HepG2 (cell line): ENCODE results near the gene EIF2B1. TPM values are rescaled to one million over a fixed set of nuclear protein-coding genes. Genes with fewer than 3 reads are reported as not detected.

Experiments used
- ATF3 ChIP-seq: sonication (generic); formaldehyde crosslinking; IDR thresholded peaks from 2 replicates; pipeline ENCODE4 v1.4.0; 2020; ENCODE audit warnings: missing genetic modification reagents
- CEBPZ ChIP-seq: IDR thresholded peaks from 2 replicates; pipeline ENCODE4 v1.6.1; 2012; ENCODE audit warnings: low read length, improper control_type of control experiment
- ELF3 ChIP-seq: IDR thresholded peaks from 2 replicates; pipeline ENCODE4 v1.6.1; 2016; ENCODE audit warnings: missing genetic modification reagents, missing compliant biosample characterization
- GABPB1 ChIP-seq: IDR thresholded peaks from 2 replicates; pipeline ENCODE4 v1.6.1; 2016; ENCODE audit warnings: mild to moderate bottlenecking, missing genetic modification reagents, moderate library complexity, missing compliant biosample characterization
- JUND ChIP-seq: sonication (generic); formaldehyde crosslinking; IDR thresholded peaks from 2 replicates; pipeline ENCODE4 v1.8.0; 2022; ENCODE audit warnings: mild to moderate bottlenecking, missing genetic modification reagents
- KLF16 ChIP-seq, 2 experiments: sonication (generic) in 1 of 2; formaldehyde crosslinking in 1 of 2; IDR thresholded peaks; 2 replicates each; pipeline versions ENCODE4 v1.6.1 to v1.8.0; 2016 to 2023; ENCODE audit warnings: missing genetic modification reagents in 2 of 2, missing compliant biosample characterization in 1 of 2
- NR0B2 ChIP-seq: sonication (generic); formaldehyde crosslinking; IDR thresholded peaks from 2 replicates; pipeline ENCODE4 v1.4.0; 2020; ENCODE audit warnings: mild to moderate bottlenecking, missing genetic modification reagents
- PTBP1 ChIP-seq: fragments of 200-400 bp; formaldehyde crosslinking; IDR thresholded peaks from 2 replicates; pipeline ENCODE4 v1.6.1; 2018; ENCODE audit warnings: low read length, low read depth; ENCODE audit not compliant: poor library complexity, severe bottlenecking
- TEAD3 ChIP-seq: optimal IDR thresholded peaks from 2 replicates; pipeline ENCODE3; 2016; ENCODE audit warnings: borderline replicate concordance
- ZBTB49 ChIP-seq: sonication (generic); formaldehyde crosslinking; IDR thresholded peaks from 2 replicates; pipeline ENCODE4 v1.4.0; 2020; ENCODE audit warnings: missing genetic modification reagents, borderline replicate concordance
- ZNF160 ChIP-seq: sonication (generic); formaldehyde crosslinking; IDR thresholded peaks from 2 replicates; pipeline ENCODE4 v1.8.0; 2022; ENCODE audit warnings: mild to moderate bottlenecking, inconsistent platforms, missing genetic modification reagents
- ZNF251 ChIP-seq: sonication (generic); formaldehyde crosslinking; IDR thresholded peaks from 2 replicates; pipeline ENCODE4 v1.9.0; 2021; ENCODE audit warnings: mild to moderate bottlenecking, missing genetic modification reagents
- ZNF296 ChIP-seq: sonication (generic); formaldehyde crosslinking; conservative IDR thresholded peaks from 2 replicates; pipeline ENCODE4 v1.5.0; 2020; ENCODE audit warnings: mild to moderate bottlenecking, missing genetic modification reagents
- ZNF326 ChIP-seq: sonication (generic); formaldehyde crosslinking; IDR thresholded peaks from 2 replicates; pipeline ENCODE4 v1.4.0; 2020; ENCODE audit warnings: missing genetic modification reagents, borderline replicate concordance
- ZNF691 ChIP-seq: sonication (generic); formaldehyde crosslinking; IDR thresholded peaks from 2 replicates; pipeline ENCODE4 v1.4.0; 2020; ENCODE audit warnings: missing genetic modification reagents, low read depth, mild to moderate bottlenecking, borderline replicate concordance
- polyA plus RNA-seq, 8 experiments: library from polyadenylated mRNA; depleted of rRNA in 3 of 8; stranded (reverse) in 7 of 8; unstranded in 1 of 8; fragments of >200 nt; fragmentation: Illumina TruSeq in 4 of 8; extraction: Trizol in 4 of 8; gene quantifications; 2 replicates each; pipeline versions ENCODE4 v1.2.1 to v1.2.3, GENCODE V29; 2011 to 2016; ENCODE audit warnings: low read depth in 4 of 8, missing spikeins in 1 of 8, mixed read lengths in 1 of 8; ENCODE audit not compliant: insufficient read depth in 1 of 8
- total RNA-seq, 5 experiments: library from RNA; depleted of rRNA; stranded (reverse); fragments of >200 nt; fragmentation: Illumina TruSeq; extraction: Trizol; gene quantifications; 2 replicates each; pipeline ENCODE4 v1.2.3, GENCODE V29; 2016; ENCODE audit warnings: low read depth in 1 of 5

EIF2B1 gene
- total and polyA plus RNA-seq, 2 of the 13 experiments (the other 11 are each of a cell fraction or from before 2014, with no cell fraction given): 18.7 to 37.4 TPM

- TF ChIP-seq CEBPZ (no peak), PTBP1 (no peak), GABPB1 (CRISPR knock-in tag) (peak; percentile 100), TEAD3 (CRISPR knock-in tag) (peak; percentile 7), JUND (peak; percentile 55; the same call in 1 of the 2 replicates), ATF3 (CRISPR knock-in tag) (peak; percentile 75), ZNF251 (CRISPR knock-in tag) (0 out of 2 replicates have a peak, but pooled peaks have one; percentile 34), ZNF296 (CRISPR knock-in tag) (no peak), ZBTB49 (CRISPR knock-in tag) (0 out of 2 replicates have a peak, but pooled peaks have one; percentile 62), ZNF326 (CRISPR knock-in tag) (no peak), ZNF160 (CRISPR knock-in tag) (no peak; the same call in 1 of the 2 replicates), ZNF691 (CRISPR knock-in tag) (peak; percentile 93; the same call in 1 of the 2 replicates), NR0B2 (CRISPR knock-in tag) (peak; percentile 89), KLF16 (CRISPR knock-in tag; IDR thresholded peaks at IDR 0.05) (peak; percentile 72 to 91; a peak in 3 of 4 replicates), ELF3 (CRISPR knock-in tag) (peak; percentile 72)
These were observed 31.6 kb downstream of the EIF2B1 start, which contains the start of gene DDX55 (continued) for GRCh38 chr12:123601602-123602489.
